HEK293 (cell line): ENCODE measurements around the gene SP5.
"Not testable (repeated sequence)": the region's sequence is repeated elsewhere in the genome, so short reads cannot be mapped to it uniquely, and the experiment has no call there.

ENCODE experiments used
- CTCF ChIA-PET: fragments of 350-600 bp; formaldehyde crosslinking; extraction: SDS; loops from one replicate; lab custom pipeline; 2021; ENCODE audit warnings: antibody characterized with exemption; lab: Yijun Ruan, JAX
- POLR2A ChIA-PET: fragments of 300-600 bp; formaldehyde crosslinking; extraction: SDS; loops from one replicate; lab custom pipeline; 2020; ENCODE audit warnings: antibody characterized with exemption, inconsistent platforms; lab: Yijun Ruan, JAX
- H3K27ac ChIP-seq: fragments of 200-500 bp; sonication (Bioruptor generic); 2 replicates; pipeline ENCODE4 v1.5.1; 2014; ENCODE audit warnings: low read depth, low read length, control low read depth, inconsistent platforms; ENCODE audit errors: extremely low read depth
- H3K36me3 ChIP-seq, 2 experiments: fragments of 200-500 bp in 1 of 2; sonication (Bioruptor generic) in 1 of 2; 1 replicate in 1 of 2; 2 replicates in 1 of 2; pipeline ENCODE4 v1.5.1; 2014 to 2017; ENCODE audit warnings: inconsistent platforms in 2 of 2, low read length in 2 of 2; ENCODE audit not compliant: control insufficient read depth in 2 of 2, insufficient read depth in 1 of 2
- H3K4me1 ChIP-seq: fragments of 200-500 bp; sonication (Bioruptor generic); 2 replicates; pipeline ENCODE4 v1.5.1; 2014; ENCODE audit warnings: mild to moderate bottlenecking, low read length, inconsistent platforms; ENCODE audit not compliant: control insufficient read depth, insufficient read depth
- H3K4me3 ChIP-seq: 2 replicates; pipeline ENCODE4 v1.5.1; 2011; ENCODE audit warnings: low read depth, mild to moderate bottlenecking, control low read depth, low read length, moderate library complexity
- H3K9me3 ChIP-seq: fragments of 200-500 bp; sonication (Bioruptor generic); 2 replicates; pipeline ENCODE4 v1.5.1; 2014; ENCODE audit warnings: low read depth, low read length, inconsistent platforms; ENCODE audit not compliant: control insufficient read depth, insufficient read depth
- EGR2 ChIP-seq: fragments of 450-650 bp; formaldehyde crosslinking; IDR thresholded peaks from 2 replicates; pipeline ENCODE4 v1.5.1; 2016; ENCODE audit warnings: low read depth, missing biosample characterization, missing genetic modification characterization
- MEIS1 ChIP-seq: sonication (generic); formaldehyde crosslinking; IDR thresholded peaks from 2 replicates; pipeline ENCODE4 v1.8.1; 2022; ENCODE audit warnings: missing genetic modification reagents, mild to moderate bottlenecking, borderline replicate concordance
- RBAK ChIP-seq: fragments of 450-650 bp; formaldehyde crosslinking; IDR thresholded peaks from 2 replicates; pipeline ENCODE4 v1.5.1; 2016; ENCODE audit warnings: missing biosample characterization, missing genetic modification characterization
- SP3 ChIP-seq: fragments of 450-650 bp; formaldehyde crosslinking; IDR thresholded peaks from 2 replicates; pipeline ENCODE4 v1.5.1; 2016; ENCODE audit warnings: missing biosample characterization, missing genetic modification characterization
- SP7 ChIP-seq: fragments of 450-650 bp; formaldehyde crosslinking; IDR thresholded peaks from 2 replicates; pipeline ENCODE4 v1.5.1; 2016; ENCODE audit warnings: missing biosample characterization, missing genetic modification characterization
- YY1 ChIP-seq: fragments of 450-650 bp; formaldehyde crosslinking; IDR thresholded peaks from 2 replicates; pipeline ENCODE4 v1.5.1; 2018; ENCODE audit warnings: missing biosample characterization, missing genetic modification characterization
- ZBTB48 ChIP-seq: fragments of 450-650 bp; formaldehyde crosslinking; IDR thresholded peaks from 2 replicates; pipeline ENCODE4 v1.5.1; 2016; ENCODE audit warnings: missing biosample characterization, missing genetic modification characterization
- ZBTB8A ChIP-seq: fragments of 450-650 bp; formaldehyde crosslinking; IDR thresholded peaks from 2 replicates; pipeline ENCODE4 v1.5.1; 2016; ENCODE audit warnings: missing biosample characterization, missing genetic modification characterization
- ZNF19 ChIP-seq: fragments of 450-650 bp; formaldehyde crosslinking; IDR thresholded peaks from 2 replicates; pipeline ENCODE4; 2016; ENCODE audit warnings: missing biosample characterization, missing genetic modification characterization, low read depth
- ZNF202 ChIP-seq: fragments of 450-650 bp; formaldehyde crosslinking; IDR thresholded peaks from 2 replicates; pipeline ENCODE4 v1.5.1; 2016; ENCODE audit warnings: missing biosample characterization, missing genetic modification characterization, borderline replicate concordance
- ZNF211 ChIP-seq: fragments of 450-650 bp; formaldehyde crosslinking; IDR thresholded peaks from 2 replicates; pipeline ENCODE4 v1.5.1; 2016; ENCODE audit warnings: low read depth, missing biosample characterization, missing genetic modification characterization
- ZNF391 ChIP-seq: fragments of 450-650 bp; formaldehyde crosslinking; IDR thresholded peaks from 2 replicates; pipeline ENCODE4 v1.5.1; 2016; ENCODE audit warnings: low read depth, missing biosample characterization, missing genetic modification characterization, borderline replicate concordance
- ZNF423 ChIP-seq: fragments of 450-650 bp; formaldehyde crosslinking; IDR thresholded peaks from 2 replicates; pipeline ENCODE4 v1.5.1; 2016; ENCODE audit warnings: missing biosample characterization, missing genetic modification characterization
- ZNF529 ChIP-seq: fragments of 450-650 bp; formaldehyde crosslinking; IDR thresholded peaks from 2 replicates; pipeline ENCODE4 v1.5.1; 2017; ENCODE audit warnings: missing genetic modification characterization, missing biosample characterization; ENCODE audit not compliant: insufficient replicate concordance
- ZNF561 ChIP-seq: fragments of 450-650 bp; IDR thresholded peaks from 2 replicates; pipeline ENCODE4 v1.5.1; 2018; ENCODE audit warnings: missing biosample characterization, missing genetic modification characterization, borderline replicate concordance
- TF ChIP-seq, protein P1 (sequence below): IDR thresholded peaks from 2 replicates; pipeline ENCODE4 v1.6.1; 2011; ENCODE audit warnings: mild to moderate bottlenecking, low read depth, low read length, borderline replicate concordance
- TF ChIP-seq, protein P2 (sequence below): fragments of 450-650 bp; formaldehyde crosslinking; IDR thresholded peaks from 2 replicates; pipeline ENCODE4 v1.5.1; 2016; ENCODE audit warnings: missing biosample characterization, missing genetic modification characterization
- TF ChIP-seq, protein P3 (sequence below): fragments of 450-650 bp; formaldehyde crosslinking; IDR thresholded peaks from 2 replicates; pipeline ENCODE4 v1.5.0; 2017; ENCODE audit warnings: missing biosample characterization, missing genetic modification characterization, borderline replicate concordance
- TF ChIP-seq, protein P4 (sequence below): fragments of 450-650 bp; formaldehyde crosslinking; IDR thresholded peaks from 2 replicates; pipeline ENCODE4 v1.5.1; 2016; ENCODE audit warnings: missing biosample characterization, missing genetic modification characterization

The SP5 gene

DNA sequence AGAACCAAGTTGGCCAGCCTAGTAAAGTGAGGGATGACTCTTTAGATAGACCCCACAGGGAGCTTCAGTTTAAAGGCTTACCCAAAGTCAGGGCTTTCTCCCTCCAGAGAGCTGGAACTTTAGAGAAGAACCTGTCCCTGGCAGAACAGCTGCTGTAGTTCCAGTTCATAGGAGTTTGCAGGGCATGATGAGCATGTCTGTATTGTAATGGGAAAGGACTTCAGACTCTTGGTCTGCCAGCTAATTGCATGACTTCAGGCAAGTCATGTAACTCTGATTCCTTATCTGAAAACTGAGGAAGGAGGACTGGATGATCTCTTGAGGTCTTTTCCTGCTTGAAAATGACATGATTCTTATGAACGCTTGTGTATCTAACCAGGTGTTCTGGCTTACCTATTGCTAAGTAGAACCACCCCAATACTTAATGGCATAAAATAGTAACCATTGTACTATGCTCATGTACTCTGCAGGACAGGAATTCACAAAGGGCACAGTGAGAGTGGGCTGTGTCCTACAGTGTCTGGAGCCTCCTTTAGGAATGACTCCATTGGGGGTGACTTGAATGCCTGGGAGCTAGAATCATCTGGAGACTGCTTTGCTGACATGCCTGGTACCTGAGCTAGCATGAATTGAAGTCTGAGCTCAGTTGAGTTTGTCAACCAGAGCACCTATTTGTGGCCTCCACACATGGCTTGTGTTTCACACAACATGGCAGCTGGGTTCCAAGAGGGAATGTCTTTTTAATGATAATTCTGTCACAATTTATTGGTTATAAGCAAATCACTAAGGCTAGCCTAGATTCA, 18.9 kb downstream of the SP5 start:
- Histone ChIP-seq H3K27ac (no peak overlapping the region), H3K9me3 (no peaks in the 10 kb centered on the region), H3K4me1 (no peaks in the 10 kb centered on the region), H3K36me3 (no peaks in the 10 kb centered on the region), H3K4me3 (no peak overlapping the region)
- TF ChIP-seq, protein P1, sequence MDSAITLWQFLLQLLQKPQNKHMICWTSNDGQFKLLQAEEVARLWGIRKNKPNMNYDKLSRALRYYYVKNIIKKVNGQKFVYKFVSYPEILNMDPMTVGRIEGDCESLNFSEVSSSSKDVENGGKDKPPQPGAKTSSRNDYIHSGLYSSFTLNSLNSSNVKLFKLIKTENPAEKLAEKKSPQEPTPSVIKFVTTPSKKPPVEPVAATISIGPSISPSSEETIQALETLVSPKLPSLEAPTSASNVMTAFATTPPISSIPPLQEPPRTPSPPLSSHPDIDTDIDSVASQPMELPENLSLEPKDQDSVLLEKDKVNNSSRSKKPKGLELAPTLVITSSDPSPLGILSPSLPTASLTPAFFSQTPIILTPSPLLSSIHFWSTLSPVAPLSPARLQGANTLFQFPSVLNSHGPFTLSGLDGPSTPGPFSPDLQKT: no peak
- no peak for TF ChIP-seq SP7
- no peak for TF ChIP-seq ZBTB48
- TF ChIP-seq ZBTB8A (tag by site-specific recombination): no peak
- TF ChIP-seq ZNF202 (tag by site-specific recombination): no peak
- TF ChIP-seq ZNF211 (tag by site-specific recombination): no peak
- no peak for TF ChIP-seq ZNF19 (tag by site-specific recombination)
- TF ChIP-seq ZNF561 (tag by site-specific recombination): no peak
- TF ChIP-seq ZNF423 (tag by site-specific recombination): no peak
- no peak for TF ChIP-seq SP3 (tag by site-specific recombination)
- TF ChIP-seq MEIS1 (CRISPR knock-in tag): no peak
- TF ChIP-seq, protein P2, sequence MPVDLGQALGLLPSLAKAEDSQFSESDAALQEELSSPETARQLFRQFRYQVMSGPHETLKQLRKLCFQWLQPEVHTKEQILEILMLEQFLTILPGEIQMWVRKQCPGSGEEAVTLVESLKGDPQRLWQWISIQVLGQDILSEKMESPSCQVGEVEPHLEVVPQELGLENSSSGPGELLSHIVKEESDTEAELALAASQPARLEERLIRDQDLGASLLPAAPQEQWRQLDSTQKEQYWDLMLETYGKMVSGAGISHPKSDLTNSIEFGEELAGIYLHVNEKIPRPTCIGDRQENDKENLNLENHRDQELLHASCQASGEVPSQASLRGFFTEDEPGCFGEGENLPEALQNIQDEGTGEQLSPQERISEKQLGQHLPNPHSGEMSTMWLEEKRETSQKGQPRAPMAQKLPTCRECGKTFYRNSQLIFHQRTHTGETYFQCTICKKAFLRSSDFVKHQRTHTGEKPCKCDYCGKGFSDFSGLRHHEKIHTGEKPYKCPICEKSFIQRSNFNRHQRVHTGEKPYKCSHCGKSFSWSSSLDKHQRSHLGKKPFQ (tag by site-specific recombination): no peak
- TF ChIP-seq, protein P3, sequence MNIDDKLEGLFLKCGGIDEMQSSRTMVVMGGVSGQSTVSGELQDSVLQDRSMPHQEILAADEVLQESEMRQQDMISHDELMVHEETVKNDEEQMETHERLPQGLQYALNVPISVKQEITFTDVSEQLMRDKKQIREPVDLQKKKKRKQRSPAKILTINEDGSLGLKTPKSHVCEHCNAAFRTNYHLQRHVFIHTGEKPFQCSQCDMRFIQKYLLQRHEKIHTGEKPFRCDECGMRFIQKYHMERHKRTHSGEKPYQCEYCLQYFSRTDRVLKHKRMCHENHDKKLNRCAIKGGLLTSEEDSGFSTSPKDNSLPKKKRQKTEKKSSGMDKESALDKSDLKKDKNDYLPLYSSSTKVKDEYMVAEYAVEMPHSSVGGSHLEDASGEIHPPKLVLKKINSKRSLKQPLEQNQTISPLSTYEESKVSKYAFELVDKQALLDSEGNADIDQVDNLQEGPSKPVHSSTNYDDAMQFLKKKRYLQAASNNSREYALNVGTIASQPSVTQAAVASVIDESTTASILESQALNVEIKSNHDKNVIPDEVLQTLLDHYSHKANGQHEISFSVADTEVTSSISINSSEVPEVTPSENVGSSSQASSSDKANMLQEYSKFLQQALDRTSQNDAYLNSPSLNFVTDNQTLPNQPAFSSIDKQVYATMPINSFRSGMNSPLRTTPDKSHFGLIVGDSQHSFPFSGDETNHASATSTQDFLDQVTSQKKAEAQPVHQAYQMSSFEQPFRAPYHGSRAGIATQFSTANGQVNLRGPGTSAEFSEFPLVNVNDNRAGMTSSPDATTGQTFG (tag by site-specific recombination): no peak
- no peak for TF ChIP-seq ZNF391 (tag by site-specific recombination)
- TF ChIP-seq ZNF529 (tag by site-specific recombination): no peak
- TF ChIP-seq YY1: no peak
- TF ChIP-seq, protein P4, sequence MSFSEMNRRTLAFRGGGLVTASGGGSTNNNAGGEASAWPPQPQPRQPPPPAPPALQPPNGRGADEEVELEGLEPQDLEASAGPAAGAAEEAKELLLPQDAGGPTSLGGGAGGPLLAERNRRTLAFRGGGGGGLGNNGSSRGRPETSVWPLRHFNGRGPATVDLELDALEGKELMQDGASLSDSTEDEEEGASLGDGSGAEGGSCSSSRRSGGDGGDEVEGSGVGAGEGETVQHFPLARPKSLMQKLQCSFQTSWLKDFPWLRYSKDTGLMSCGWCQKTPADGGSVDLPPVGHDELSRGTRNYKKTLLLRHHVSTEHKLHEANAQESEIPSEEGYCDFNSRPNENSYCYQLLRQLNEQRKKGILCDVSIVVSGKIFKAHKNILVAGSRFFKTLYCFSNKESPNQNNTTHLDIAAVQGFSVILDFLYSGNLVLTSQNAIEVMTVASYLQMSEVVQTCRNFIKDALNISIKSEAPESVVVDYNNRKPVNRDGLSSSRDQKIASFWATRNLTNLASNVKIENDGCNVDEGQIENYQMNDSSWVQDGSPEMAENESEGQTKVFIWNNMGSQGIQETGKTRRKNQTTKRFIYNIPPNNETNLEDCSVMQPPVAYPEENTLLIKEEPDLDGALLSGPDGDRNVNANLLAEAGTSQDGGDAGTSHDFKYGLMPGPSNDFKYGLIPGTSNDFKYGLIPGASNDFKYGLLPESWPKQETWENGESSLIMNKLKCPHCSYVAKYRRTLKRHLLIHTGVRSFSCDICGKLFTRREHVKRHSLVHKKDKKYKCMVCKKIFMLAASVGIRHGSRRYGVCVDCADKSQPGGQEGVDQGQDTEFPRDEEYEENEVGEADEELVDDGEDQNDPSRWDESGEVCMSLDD: no peak
- TF ChIP-seq RBAK (tag by site-specific recombination): no peak
- no peak for TF ChIP-seq EGR2 (tag by site-specific recombination)
- POLR2A ChIA-PET: no interaction called here
- CTCF ChIA-PET: interaction anchor here (0.6 kb wide), 1 partner anchor 863 kb away, joined by 3 read pairs; no protein-coding TSS in a partner anchor

DNA sequence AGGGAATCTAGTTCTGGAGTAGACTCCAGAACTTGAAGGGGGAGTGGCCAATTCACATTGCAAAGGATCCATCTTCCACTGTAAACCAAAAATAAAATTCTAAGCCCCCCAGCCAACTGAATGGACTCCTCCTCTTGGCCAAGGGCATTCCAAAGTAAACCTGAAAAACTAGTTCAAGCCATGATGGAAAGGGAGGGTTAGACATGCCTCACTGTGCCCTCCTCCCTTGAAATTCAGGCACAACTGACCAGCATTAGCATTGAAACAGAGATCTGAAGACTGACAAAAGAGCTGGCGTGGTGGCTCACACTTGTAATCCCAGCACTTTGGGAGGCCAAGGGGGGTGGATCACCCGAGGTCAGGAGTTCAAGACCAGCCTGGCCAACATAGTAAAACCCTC, 19.5 kb downstream of the SP5 start:
- H3K9me3 ChIP-seq, H3K36me3 ChIP-seq, POLR2A ChIA-PET, H3K4me1 ChIP-seq, H3K27ac ChIP-seq, H3K4me3 ChIP-seq: not testable (repeated sequence)
- CTCF ChIA-PET: interaction anchor here (0.5 kb wide), 1 partner anchor 499 kb away, joined by 4 read pairs; no protein-coding TSS in a partner anchor
